ENCODE data around the gene FILIP1L. TPM values are rescaled to one million over a fixed set of nuclear protein-coding genes. Genes with fewer than 3 reads are reported as not detected.

The FILIP1L gene
- total RNA-seq: 20.7 and 41.9 TPM in 2 replicates

DNA sequence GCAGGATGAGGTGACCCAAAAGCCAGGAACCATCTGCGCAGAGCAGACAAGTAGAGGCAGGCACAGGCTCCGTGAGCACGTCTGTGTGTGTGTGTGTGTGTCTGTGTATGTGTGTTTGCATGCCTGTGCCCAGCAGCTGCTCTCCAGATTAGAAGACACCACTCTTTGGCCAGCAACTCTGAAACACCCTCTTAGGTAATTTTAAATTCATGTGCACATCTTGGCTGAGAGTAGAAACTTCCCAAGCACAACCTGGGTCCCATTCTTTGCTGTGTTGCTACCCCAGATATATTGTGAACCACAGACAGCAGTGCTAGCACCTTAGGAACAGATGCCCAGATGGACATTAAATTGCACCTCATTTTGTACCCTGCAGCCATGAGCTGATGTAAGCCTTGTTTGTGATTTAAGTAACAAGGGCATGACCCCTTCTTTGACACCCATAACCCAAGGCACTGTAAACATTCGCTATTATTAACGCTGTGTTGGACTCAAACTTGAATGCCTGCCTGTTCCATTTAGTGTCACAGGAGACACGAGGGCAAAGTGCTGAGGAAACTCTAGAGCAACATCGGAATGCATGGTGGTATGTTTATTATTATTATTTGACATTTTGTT is at the start of gene FILIP1L:
FILIP1L (minus strand) TSS at position 89 of the 618 bp plus-strand sequence.

DNA sequence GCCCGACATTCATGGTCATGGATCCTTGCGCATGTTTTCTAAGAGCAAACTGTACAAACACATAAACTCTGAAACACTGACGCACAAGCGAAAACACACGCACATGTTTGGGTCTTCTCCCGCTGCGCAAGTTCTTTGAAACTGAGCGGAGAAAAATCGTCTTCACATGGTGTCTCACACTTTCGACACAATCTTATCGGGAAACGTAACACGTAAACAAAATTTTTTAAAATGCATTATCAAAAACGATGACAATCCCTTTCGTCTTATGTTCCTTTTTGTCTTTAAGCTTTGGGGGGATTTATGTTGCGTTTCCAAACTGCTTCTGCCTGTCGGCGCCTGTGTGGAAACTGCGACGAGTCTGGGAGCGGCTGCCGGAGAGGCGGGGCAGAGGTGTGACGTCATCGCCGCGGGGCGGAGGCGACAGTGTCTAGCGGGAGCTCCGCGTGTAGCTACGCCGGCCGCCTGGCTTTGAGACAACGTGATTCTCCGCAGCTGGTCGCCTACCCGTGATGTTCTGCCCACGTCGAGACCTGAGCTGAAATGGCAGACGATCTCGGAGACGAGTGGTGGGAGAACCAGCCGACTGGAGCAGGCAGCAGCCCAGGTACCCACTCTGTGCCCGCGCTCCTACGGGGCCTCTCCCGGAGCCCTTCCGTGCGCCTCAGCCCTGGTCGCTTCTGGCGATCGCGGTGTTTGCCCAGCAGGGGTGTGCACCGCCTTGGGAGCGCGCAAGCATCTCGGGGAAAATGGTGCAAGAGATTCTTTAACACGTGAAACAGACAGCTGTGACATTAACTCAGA is 296.7 kb downstream of the FILIP1L start, which contains the start of gene CMSS1:
CMSS1 (plus strand) TSS at position 426 of the 804 bp plus-strand sequence.

Other genes starting within 250 kb of the FILIP1L start
- gene TBC1D23, start 146.5 kb upstream of the FILIP1L start, total RNA-seq: 86.7 and 98.6 TPM in 2 replicates
- gene NIT2, start 220.3 kb upstream of the FILIP1L start, total RNA-seq: 11.3 and 14.3 TPM in 2 replicates